ENCODE measurements around the gene BCS1L. TPM values are rescaled to one million over a fixed set of nuclear protein-coding genes. Genes with fewer than 3 reads are reported as not detected.

The BCS1L gene
- total and polyA plus RNA-seq, 2 of the 13 experiments (the other 11 are each of a cell fraction or from before 2014, with no cell fraction given): 48.9 to 76.0 TPM

DNA sequence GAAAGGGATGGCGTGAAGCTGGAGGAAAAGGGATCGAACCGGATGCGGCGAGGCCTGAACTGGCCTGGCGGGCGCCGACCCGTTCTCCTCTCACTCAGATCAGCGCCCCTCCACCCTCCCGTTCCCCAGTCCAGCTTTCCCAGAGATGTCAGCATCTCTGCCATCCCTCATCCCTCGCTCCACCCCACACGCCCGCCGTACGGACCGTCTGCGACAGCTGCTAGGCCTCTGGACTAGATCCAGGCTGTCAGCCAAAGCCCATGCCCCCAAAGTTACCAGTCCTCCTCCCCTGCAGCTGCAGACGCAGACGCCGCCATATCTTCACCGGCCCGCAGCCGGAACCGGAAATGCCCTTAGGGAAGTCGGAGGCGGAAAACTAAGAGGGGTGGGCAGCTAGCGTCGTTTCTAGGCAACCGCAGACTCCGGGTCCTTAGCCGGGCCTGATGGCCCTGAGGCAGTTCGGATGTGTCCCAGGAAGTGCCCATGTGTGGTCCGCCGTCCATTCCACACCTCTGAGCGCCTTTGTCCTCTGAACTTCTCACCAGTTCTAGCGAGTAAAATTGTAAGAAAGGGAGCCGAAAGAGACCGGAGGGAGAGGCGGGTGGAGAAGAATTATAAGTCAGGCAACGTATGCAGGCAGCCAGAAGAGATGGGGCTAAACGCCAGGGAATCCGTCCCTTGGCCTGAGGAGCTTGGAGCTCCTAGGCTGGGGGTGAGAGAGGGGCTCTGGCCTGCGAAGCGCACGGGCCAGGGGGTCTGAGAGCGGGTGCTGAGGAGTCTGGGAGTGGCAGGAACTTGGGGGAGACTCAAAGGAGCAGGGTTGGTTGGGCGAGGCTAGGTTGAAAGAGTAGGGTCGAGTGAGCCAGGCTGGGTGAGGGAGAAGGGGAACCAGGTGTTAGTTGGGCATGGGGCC is 12.4 kb downstream of the BCS1L start, which contains the start of the genes RNF25 and STK36 (continued):
- TF ChIP-seq, protein P1, sequence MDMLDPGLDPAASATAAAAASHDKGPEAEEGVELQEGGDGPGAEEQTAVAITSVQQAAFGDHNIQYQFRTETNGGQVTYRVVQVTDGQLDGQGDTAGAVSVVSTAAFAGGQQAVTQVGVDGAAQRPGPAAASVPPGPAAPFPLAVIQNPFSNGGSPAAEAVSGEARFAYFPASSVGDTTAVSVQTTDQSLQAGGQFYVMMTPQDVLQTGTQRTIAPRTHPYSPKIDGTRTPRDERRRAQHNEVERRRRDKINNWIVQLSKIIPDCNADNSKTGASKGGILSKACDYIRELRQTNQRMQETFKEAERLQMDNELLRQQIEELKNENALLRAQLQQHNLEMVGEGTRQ (IDR thresholded peaks at IDR 0.05; ENCODE audit: low read depth, low read length): no peak
- TF ChIP-seq, protein P1 (CRISPR knock-in tag; IDR thresholded peaks at IDR 0.05; ENCODE audit: borderline replicate concordance): no peak; the same call in 1 of the 2 replicates
- TF ChIP-seq ATAD3A (CRISPR knock-in tag; IDR thresholded peaks at IDR 0.05) (no peak), TAF1 (CRISPR knock-in tag; IDR thresholded peaks at IDR 0.05) (peak; percentile 92), MTERF4 (CRISPR knock-in tag; IDR thresholded peaks at IDR 0.05) (peak; percentile 75), ZC3H13 (CRISPR knock-in tag; IDR thresholded peaks at IDR 0.05) (0 out of 2 replicates have a peak, but pooled peaks have one; percentile 60), PTBP1 (IDR thresholded peaks at IDR 0.05; ENCODE audit: low read depth, low read length, poor library complexity, severe bottlenecking) (no peak), FOXC1 (CRISPR knock-in tag; IDR thresholded peaks at IDR 0.05; ENCODE audit: borderline replicate concordance) (peak; percentile 72), KAT8 (CRISPR knock-in tag; IDR thresholded peaks at IDR 0.05) (peak; percentile 97), ZNF205 (CRISPR knock-in tag; IDR thresholded peaks at IDR 0.05) (no peak; the same call in 1 of the 2 replicates), MTF2 (CRISPR knock-in tag; IDR thresholded peaks at IDR 0.05; ENCODE audit: borderline replicate concordance) (no peak), SALL2 (CRISPR knock-in tag; IDR thresholded peaks at IDR 0.05) (peak; percentile 92), KLF16 (CRISPR knock-in tag; IDR thresholded peaks at IDR 0.05) (peak in 1 of 2 experiments; percentile 59; a peak in 1 of 4 replicates), GATAD2A (CRISPR knock-in tag; IDR thresholded peaks at IDR 0.05) (peak; percentile 36), NR3C1 (CRISPR knock-in tag; IDR thresholded peaks at IDR 0.05) (no peak), ATRX (CRISPR knock-in tag; IDR thresholded peaks at IDR 0.05; ENCODE audit: borderline replicate concordance) (no peak), SIX4 (CRISPR knock-in tag; IDR thresholded peaks at IDR 0.05) (no peak), CBFB (CRISPR knock-in tag; IDR thresholded peaks at IDR 0.05) (peak; percentile 64; the same call in 1 of the 2 replicates), MIER3 (CRISPR knock-in tag; IDR thresholded peaks at IDR 0.05; ENCODE audit: borderline replicate concordance) (peak; percentile 51; the same call in 1 of the 2 replicates), ZNF772 (CRISPR knock-in tag; IDR thresholded peaks at IDR 0.05) (peak; percentile 44; the same call in 1 of the 2 replicates), ZNF383 (CRISPR knock-in tag; IDR thresholded peaks at IDR 0.05; ENCODE audit: borderline replicate concordance) (no peak)
- TF ChIP-seq, protein P2, sequence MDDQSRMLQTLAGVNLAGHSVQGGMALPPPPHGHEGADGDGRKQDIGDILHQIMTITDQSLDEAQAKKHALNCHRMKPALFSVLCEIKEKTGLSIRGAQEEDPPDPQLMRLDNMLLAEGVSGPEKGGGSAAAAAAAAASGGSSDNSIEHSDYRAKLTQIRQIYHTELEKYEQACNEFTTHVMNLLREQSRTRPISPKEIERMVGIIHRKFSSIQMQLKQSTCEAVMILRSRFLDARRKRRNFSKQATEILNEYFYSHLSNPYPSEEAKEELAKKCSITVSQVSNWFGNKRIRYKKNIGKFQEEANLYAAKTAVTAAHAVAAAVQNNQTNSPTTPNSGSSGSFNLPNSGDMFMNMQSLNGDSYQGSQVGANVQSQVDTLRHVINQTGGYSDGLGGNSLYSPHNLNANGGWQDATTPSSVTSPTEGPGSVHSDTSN (CRISPR knock-in tag; IDR thresholded peaks at IDR 0.05; ENCODE audit: borderline replicate concordance): no peak
- TF ChIP-seq, protein P3, sequence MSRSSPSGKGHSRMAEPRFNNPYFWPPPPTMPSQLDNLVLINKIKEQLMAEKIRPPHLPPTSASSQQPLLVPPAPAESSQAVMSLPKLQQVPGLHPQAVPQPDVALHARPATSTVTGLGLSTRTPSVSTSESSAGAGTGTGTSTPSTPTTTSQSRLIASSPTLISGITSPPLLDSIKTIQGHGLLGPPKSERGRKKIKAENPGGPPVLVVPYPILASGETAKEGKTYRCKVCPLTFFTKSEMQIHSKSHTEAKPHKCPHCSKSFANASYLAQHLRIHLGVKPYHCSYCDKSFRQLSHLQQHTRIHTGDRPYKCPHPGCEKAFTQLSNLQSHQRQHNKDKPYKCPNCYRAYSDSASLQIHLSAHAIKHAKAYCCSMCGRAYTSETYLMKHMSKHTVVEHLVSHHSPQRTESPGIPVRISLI (CRISPR knock-in tag; IDR thresholded peaks at IDR 0.05; ENCODE audit: borderline replicate concordance): no peak; the same call in 1 of the 2 replicates
- TF ChIP-seq, protein P4, sequence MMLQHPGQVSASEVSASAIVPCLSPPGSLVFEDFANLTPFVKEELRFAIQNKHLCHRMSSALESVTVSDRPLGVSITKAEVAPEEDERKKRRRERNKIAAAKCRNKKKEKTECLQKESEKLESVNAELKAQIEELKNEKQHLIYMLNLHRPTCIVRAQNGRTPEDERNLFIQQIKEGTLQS (CRISPR knock-in tag; IDR thresholded peaks at IDR 0.05): no peak

All from HepG2 (cell line).